PC-9 (cell line): ENCODE data around the gene LIMCH1. TPM values are rescaled to one million over a fixed set of nuclear protein-coding genes. Genes with fewer than 3 reads are reported as not detected.

Experiments
- BruUV-seq: library from RNA; stranded (reverse); fragments of 400-500 nt; replicated peaks from 2 replicates; lab custom pipeline; 2021; lab: Mats Ljungman, UMichigan
- CTCF ChIA-PET: fragments of 300-600 bp; sonication (Branson Sonifier 250); formaldehyde crosslinking; loops from one replicate; lab custom pipeline; 2022; ENCODE audit warnings: antibody characterized with exemption; lab: Charles Lee
- POLR2A ChIA-PET: fragments of 300-600 bp; sonication (Branson Sonifier 250); formaldehyde crosslinking; loops from one replicate; lab custom pipeline; 2022; ENCODE audit warnings: antibody characterized with exemption; ENCODE audit not compliant: unreplicated experiment; lab: Charles Lee
- DNase-seq, 2 experiments: peaks; one replicate each; pipeline versions ENCODE4 v3.0.0 to v3.0.0-alpha.2; 2015 to 2022; ENCODE audit warnings: mixed read lengths in 1 of 2
- H2AFZ ChIP-seq: fragments of 200-600 bp; sonication (generic); 2 replicates; pipeline ENCODE4 v1.8.1; 2017; ENCODE audit warnings: antibody characterized with exemption
- H3F3A ChIP-seq: fragments of 200-600 bp; sonication (generic); 2 replicates; pipeline ENCODE4 v1.8.1; 2017; ENCODE audit warnings: antibody characterized with exemption, mild to moderate bottlenecking, low read depth; ENCODE audit not compliant: insufficient read depth
- H3K27ac ChIP-seq: fragments of 200-600 bp; sonication (generic); 2 replicates; pipeline ENCODE4 v1.6.1; 2016; ENCODE audit warnings: mixed run types
- H3K27me3 ChIP-seq: fragments of 200-600 bp; sonication (generic); 2 replicates; pipeline ENCODE4 v1.6.1; 2016; ENCODE audit warnings: low read depth, mixed run types; ENCODE audit not compliant: insufficient read depth
- H3K36me3 ChIP-seq: fragments of 200-600 bp; sonication (generic); 2 replicates; pipeline ENCODE4 v1.6.1; 2016; ENCODE audit warnings: low read depth, mixed run types
- H3K4me1 ChIP-seq: fragments of 200-600 bp; sonication (generic); replicated peaks from 2 replicates; pipeline ENCODE4 v1.6.1; 2016; ENCODE audit warnings: mixed run types; ENCODE audit not compliant: insufficient read depth
- H3K4me2 ChIP-seq: fragments of 200-600 bp; sonication (generic); 2 replicates; pipeline ENCODE4 v1.6.1; 2017; ENCODE audit warnings: mixed run types
- H3K4me3 ChIP-seq: fragments of 200-600 bp; sonication (generic); 2 replicates; pipeline ENCODE4 v1.6.1; 2016; ENCODE audit warnings: mixed run types
- H3K79me2 ChIP-seq: fragments of 200-600 bp; sonication (generic); 2 replicates; pipeline ENCODE4 v1.6.1; 2017; ENCODE audit warnings: low read depth, mixed run types
- H3K9me2 ChIP-seq: fragments of 200-600 bp; sonication (generic); 2 replicates; pipeline ENCODE4 v1.8.1; 2017; ENCODE audit warnings: mild to moderate bottlenecking; ENCODE audit not compliant: insufficient read depth
- H3K9me3 ChIP-seq: fragments of 200-600 bp; sonication (generic); 2 replicates; pipeline ENCODE4 v1.8.1; 2016; ENCODE audit warnings: low read depth; ENCODE audit not compliant: insufficient read depth
- H4K20me1 ChIP-seq: fragments of 200-600 bp; sonication (generic); 2 replicates; pipeline ENCODE4 v1.8.1; 2017; ENCODE audit not compliant: insufficient read depth
- CTCF ChIP-seq: fragments of 200-600 bp; sonication (generic); conservative IDR thresholded peaks from 2 replicates; pipeline ENCODE4 v1.6.1; 2017; ENCODE audit warnings: mixed run types, antibody characterized with exemption, mild to moderate bottlenecking, moderate library complexity
- EZH2 ChIP-seq: fragments of 200-600 bp; sonication (generic); IDR thresholded peaks from 2 replicates; pipeline ENCODE4 v1.8.0; 2017; ENCODE audit warnings: antibody characterized with exemption, low read depth
- intact Hi-C: fragments of 100-400 bp; cut with micrococcal nuclease; formaldehyde crosslinking; loops from one replicate; pipeline ENCODE4 v1.10.0; 2022; ENCODE audit not compliant: unreplicated experiment
- total RNA-seq: library from RNA; stranded (reverse); gene quantifications from 2 replicates; pipeline ENCODE4 v1.2.3, GENCODE V29; 2021

Gene LIMCH1
- total RNA-seq, 1 experiment from 2014 or later = 339 TPM

- CTCF ChIA-PET = no interaction called here
- DNase-seq = no peak
- BruUV-seq = no TSS peak
Observed at GRCh38 chr4:41517121-41517520, 20.8 kb upstream of the LIMCH1 start.

GRCh38 chr4:41517747-41518146 is 20.2 kb upstream of the LIMCH1 start:
- H3K27me3 ChIP-seq = no peaks in the 10 kb centered on the region
- H3K79me2 ChIP-seq = 0 out of 2 replicates have a peak, but pooled peaks cover 6% of the 10 kb centered on the region
- POLR2A ChIA-PET = no interaction called here
- no peaks in the 10 kb centered on the region for H3K9me3 ChIP-seq
- no peak overlapping the region for H3K4me2 ChIP-seq
- H4K20me1 ChIP-seq = no peaks in the 10 kb centered on the region
- no peaks in the 10 kb centered on the region for H3K36me3 ChIP-seq
- CTCF ChIA-PET = interaction anchor here (0.6 kb wide), 1 partner anchor 120 kb away, joined by 3 read pairs; no protein-coding TSS in a partner anchor
- no peak overlapping the region for H3K27ac ChIP-seq
- no peak for TF ChIP-seq CTCF
- no peak for TF ChIP-seq EZH2
- BruUV-seq = no TSS peak
- H3K4me1 ChIP-seq = no peaks in the 10 kb centered on the region
- no peak for DNase-seq
- H3K4me3 ChIP-seq = no peak overlapping the region
- no peak overlapping the region for H2AFZ ChIP-seq
- peaks cover 9% of the 10 kb centered on the region; the same call in 1 of the 2 replicates for H3F3A ChIP-seq
- intact Hi-C loops = no loop called here
- H3K9me2 ChIP-seq = no peaks in the 10 kb centered on the region

More at GRCh38 chr4:41517121-41517520, 20.8 kb upstream of the LIMCH1 start:
- Histone ChIP-seq H4K20me1 (no peaks in the 10 kb centered on the region), H3K4me2 (no peak overlapping the region), H3K9me2 (0 out of 2 replicates have a peak, but pooled peaks cover 3% of the 10 kb centered on the region), H3K79me2 (0 out of 2 replicates have a peak, but pooled peaks cover 6% of the 10 kb centered on the region), H3K4me3 (no peak overlapping the region), H3F3A (peaks cover 6% of the 10 kb centered on the region; the same call in 1 of the 2 replicates), H3K36me3 (no peaks in the 10 kb centered on the region; the same call in 1 of the 2 replicates), H3K4me1 (no peaks in the 10 kb centered on the region), H3K27ac (no peak overlapping the region), H3K9me3 (no peaks in the 10 kb centered on the region), H3K27me3 (no peaks in the 10 kb centered on the region), H2AFZ (no peak overlapping the region)
- intact Hi-C loops = no loop called here
- POLR2A ChIA-PET = no interaction called here
- TF ChIP-seq EZH2 (no peak), CTCF (no peak)

GRCh38 chr4:41524425-41524824 is 13.5 kb upstream of the LIMCH1 start:
- no peaks in the 10 kb centered on the region for H3K9me2 ChIP-seq
- H4K20me1 ChIP-seq = no peaks in the 10 kb centered on the region; the same call in 1 of the 2 replicates
- H3K36me3 ChIP-seq = peaks cover 23% of the 10 kb centered on the region
- peak overlapping the region; percentile 97 for H3K27ac ChIP-seq
- BruUV-seq = TSS peak; percentile 90
- intact Hi-C loops = loop anchor here (2.0 kb wide), 1 partner anchor 92 kb away; no protein-coding TSS in a partner anchor
- no peak overlapping the region for H3K4me3 ChIP-seq
- no peak for TF ChIP-seq EZH2
- TF ChIP-seq CTCF = no peak
- H3K79me2 ChIP-seq = 0 out of 2 replicates have a peak, but pooled peaks cover 2% of the 10 kb centered on the region
- H3K27me3 ChIP-seq = no peaks in the 10 kb centered on the region
- H3K4me2 ChIP-seq = peak overlapping the region; percentile 20; the same call in 1 of the 2 replicates
- 0 out of 2 replicates have a peak, but pooled peaks cover 3% of the 10 kb centered on the region for H3K9me3 ChIP-seq
- H2AFZ ChIP-seq = no peak overlapping the region
- ChIA-PET POLR2A (interaction anchor here (0.5 to 0.6 kb wide), 2 partner anchors 8 to 9 kb away, joined by 5 read pairs; no protein-coding TSS in a partner anchor), CTCF (no interaction called here)
- peaks cover 36% of the 10 kb centered on the region for H3K4me1 ChIP-seq
- peaks cover 36% of the 10 kb centered on the region for H3F3A ChIP-seq
- DNase-seq = no peak
